ENCODE measurements around the gene UCP3.

- TF ChIP-seq GATA2 (IDR thresholded peaks at IDR 0.05; ENCODE audit: low read depth, low read length) (no peak), GATA3 (IDR thresholded peaks at IDR 0.05; ENCODE audit: low read depth, low read length) (no peak)
These were observed 48.6 kb upstream of the UCP3 start for GRCh38 chr11:74057249-74058151.

Measured in SH-SY5Y (cell line).